ENCODE data around the gene KRTAP9-6.

DNA sequence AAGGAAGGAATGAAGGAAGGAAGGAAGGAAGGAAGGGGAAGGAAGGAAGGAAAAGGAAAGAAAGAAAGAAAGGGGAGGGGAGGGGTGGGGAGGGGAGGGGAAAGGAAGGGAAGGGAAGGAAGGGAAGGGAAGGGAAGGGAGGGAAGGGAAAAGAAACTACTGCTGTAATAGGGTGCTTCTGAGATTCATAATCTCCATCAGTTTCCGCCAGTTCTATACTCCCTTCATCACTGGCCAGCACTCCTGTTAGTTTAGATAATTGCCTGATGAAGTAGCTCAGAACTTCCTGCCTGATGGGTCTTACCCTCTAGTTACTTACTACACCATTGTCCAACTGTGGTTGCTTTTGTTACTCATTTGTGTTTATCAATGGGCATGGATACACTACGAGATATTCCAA, 2.0 kb upstream of the KRTAP9-6 start:
- TF ChIP-seq, protein P1, sequence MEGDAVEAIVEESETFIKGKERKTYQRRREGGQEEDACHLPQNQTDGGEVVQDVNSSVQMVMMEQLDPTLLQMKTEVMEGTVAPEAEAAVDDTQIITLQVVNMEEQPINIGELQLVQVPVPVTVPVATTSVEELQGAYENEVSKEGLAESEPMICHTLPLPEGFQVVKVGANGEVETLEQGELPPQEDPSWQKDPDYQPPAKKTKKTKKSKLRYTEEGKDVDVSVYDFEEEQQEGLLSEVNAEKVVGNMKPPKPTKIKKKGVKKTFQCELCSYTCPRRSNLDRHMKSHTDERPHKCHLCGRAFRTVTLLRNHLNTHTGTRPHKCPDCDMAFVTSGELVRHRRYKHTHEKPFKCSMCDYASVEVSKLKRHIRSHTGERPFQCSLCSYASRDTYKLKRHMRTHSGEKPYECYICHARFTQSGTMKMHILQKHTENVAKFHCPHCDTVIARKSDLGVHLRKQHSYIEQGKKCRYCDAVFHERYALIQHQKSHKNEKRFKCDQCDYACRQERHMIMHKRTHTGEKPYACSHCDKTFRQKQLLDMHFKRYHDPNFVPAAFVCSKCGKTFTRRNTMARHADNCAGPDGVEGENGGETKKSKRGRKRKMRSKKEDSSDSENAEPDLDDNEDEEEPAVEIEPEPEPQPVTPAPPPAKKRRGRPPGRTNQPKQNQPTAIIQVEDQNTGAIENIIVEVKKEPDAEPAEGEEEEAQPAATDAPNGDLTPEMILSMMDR (IDR thresholded peaks at IDR 0.05): no peak
- TF ChIP-seq POLR2A (IDR thresholded peaks at IDR 0.05): no peak

Data from uterus (tissue), 2 donors.